A673 (cell line): ENCODE results near the gene TP53I11. TPM values are rescaled to one million over a fixed set of nuclear protein-coding genes. Genes with fewer than 3 reads are reported as not detected.
A peak's percentile ranks its signal among the peaks of the same experiment; 100 is the strongest.

ENCODE experiments used
- BruUV-seq: library from RNA; stranded (reverse); fragments of 400-500 nt; replicated peaks from 2 replicates; lab custom pipeline; 2021; lab: Mats Ljungman, UMichigan
- CTCF ChIA-PET: fragments of 300-600 bp; sonication (Branson Sonifier 250); formaldehyde crosslinking; loops from one replicate; lab custom pipeline; 2022; ENCODE audit warnings: antibody characterized with exemption; lab: Charles Lee
- POLR2A ChIA-PET: fragments of 300-600 bp; sonication (Branson Sonifier 250); formaldehyde crosslinking; loops from one replicate; lab custom pipeline; 2022; ENCODE audit warnings: antibody characterized with exemption; ENCODE audit not compliant: low non-redundant PET; lab: Charles Lee
- DNase-seq: peaks from one replicate; pipeline ENCODE4 v3.0.0-alpha.2; 2015; ENCODE audit warnings: low spot score
- H3K27ac ChIP-seq: fragments of 200-600 bp; sonication (generic); 2 replicates; pipeline ENCODE4 v1.5.1; 2016; ENCODE audit warnings: mixed run types, low read depth, mild to moderate bottlenecking, mixed read lengths, antibody characterized with exemption, low read length; ENCODE audit not compliant: poor library complexity, severe bottlenecking
- H3K27me3 ChIP-seq: fragments of 200-600 bp; sonication (generic); replicated peaks from 2 replicates; pipeline ENCODE4 v1.6.1; 2017; ENCODE audit warnings: mixed run types, low read depth, mild to moderate bottlenecking, mixed read lengths, antibody characterized with exemption, low read length; ENCODE audit not compliant: insufficient read depth, poor library complexity
- H3K36me3 ChIP-seq: fragments of 200-600 bp; sonication (generic); 2 replicates; pipeline ENCODE4 v1.6.1; 2016; ENCODE audit warnings: mixed run types, mild to moderate bottlenecking, mixed read lengths, antibody characterized with exemption, low read length; ENCODE audit not compliant: insufficient read depth, poor library complexity, severe bottlenecking
- H3K4me1 ChIP-seq: fragments of 200-600 bp; sonication (generic); 2 replicates; pipeline ENCODE4 v1.6.1; 2017; ENCODE audit warnings: mixed run types, mild to moderate bottlenecking, mixed read lengths, antibody characterized with exemption, low read length; ENCODE audit not compliant: insufficient read depth, poor library complexity, severe bottlenecking
- H3K4me3 ChIP-seq: fragments of 200-600 bp; sonication (generic); 2 replicates; pipeline ENCODE4 v1.5.1; 2016; ENCODE audit warnings: low read depth, mixed run types, mild to moderate bottlenecking, mixed read lengths, low read length; ENCODE audit not compliant: poor library complexity, severe bottlenecking
- H3K9me3 ChIP-seq: fragments of 200-600 bp; sonication (generic); 2 replicates; pipeline ENCODE4 v1.6.1; 2016; ENCODE audit warnings: mixed run types, low read depth, mild to moderate bottlenecking, mixed read lengths, antibody characterized with exemption, low read length; ENCODE audit not compliant: poor library complexity, severe bottlenecking
- CTCF ChIP-seq: fragments of 300-800, 200-600 bp; sonication (generic); conservative IDR thresholded peaks from 2 replicates; pipeline ENCODE4 v1.5.1; 2017; ENCODE audit warnings: low read depth, mild to moderate bottlenecking, antibody characterized with exemption, low read length, moderate library complexity, mixed read lengths
- EZH2 ChIP-seq: fragments of 200-600 bp; sonication (generic); IDR thresholded peaks from 2 replicates; pipeline ENCODE4 v1.6.1; 2017; ENCODE audit warnings: borderline replicate concordance, low read depth, mild to moderate bottlenecking, mixed read lengths, antibody characterized with exemption, low read length; ENCODE audit not compliant: poor library complexity, severe bottlenecking
- intact Hi-C: fragments of 100-400 bp; cut with micrococcal nuclease; formaldehyde crosslinking; loops from one replicate; pipeline ENCODE4 v1.10.0; 2022; ENCODE audit not compliant: unreplicated experiment
- total RNA-seq: library from RNA; stranded (reverse); gene quantifications from 2 replicates; pipeline ENCODE4 v1.2.3, GENCODE V29; 2021

TP53I11 gene
- total RNA-seq, 1 experiment from 2014 or later = 52.0 TPM

GRCh38 chr11:44957040-44957515 is 6.4 kb upstream of the TP53I11 start:
- intact Hi-C loops = no loop called here
- no peaks in the 10 kb centered on the region for H3K27me3 ChIP-seq
- H3K4me1 ChIP-seq = peaks cover 18% of the 10 kb centered on the region
- no peaks in the 10 kb centered on the region for H3K36me3 ChIP-seq
- ChIA-PET CTCF (no interaction called here), POLR2A (no interaction called here)
- no peak overlapping the region for H3K4me3 ChIP-seq
- peak; percentile 63 for DNase-seq
- no peak overlapping the region for H3K27ac ChIP-seq
- no peaks in the 10 kb centered on the region for H3K9me3 ChIP-seq
- TF ChIP-seq CTCF = no peak
- TF ChIP-seq EZH2 = no peak
- BruUV-seq = no TSS peak

GRCh38 chr11:44955015-44955738 is 4.5 kb upstream of the TP53I11 start:
- POLR2A ChIA-PET = no interaction called here
- no peaks in the 10 kb centered on the region for H3K9me3 ChIP-seq
- H3K36me3 ChIP-seq = no peaks in the 10 kb centered on the region
- CTCF ChIA-PET = interaction anchor here (1.4 kb wide), 1 partner anchor 18 kb away, joined by 8 read pairs; no protein-coding TSS in a partner anchor
- H3K4me3 ChIP-seq = no peak overlapping the region
- BruUV-seq = no TSS peak
- no peaks in the 10 kb centered on the region for H3K27me3 ChIP-seq
- TF ChIP-seq CTCF (no peak), EZH2 (no peak)
- no peak overlapping the region for H3K27ac ChIP-seq
- peak; percentile 50 for DNase-seq
- H3K4me1 ChIP-seq = peaks cover 22% of the 10 kb centered on the region
- intact Hi-C loops = no loop called here

- intact Hi-C loops = no loop called here
- no peaks in the 10 kb centered on the region for H3K27me3 ChIP-seq
- ChIA-PET POLR2A (no interaction called here), CTCF (interaction anchor here (1.4 kb wide), 1 partner anchor 17 kb away, joined by 8 read pairs; no protein-coding TSS in a partner anchor)
- DNase-seq = no peak
- no peaks in the 10 kb centered on the region for H3K36me3 ChIP-seq
- TF ChIP-seq CTCF = no peak
- no peak for TF ChIP-seq EZH2
- peaks cover 20% of the 10 kb centered on the region for H3K4me1 ChIP-seq
- H3K27ac ChIP-seq = no peak overlapping the region
- H3K9me3 ChIP-seq = no peaks in the 10 kb centered on the region
- H3K4me3 ChIP-seq = no peak overlapping the region
- no TSS peak for BruUV-seq
Observed at GRCh38 chr11:44954051-44954906, 3.6 kb upstream of the TP53I11 start.
